COLO829 (cell line): ENCODE measurements around the gene RALGPS2.
"Not testable (repeated sequence)": the region's sequence is repeated elsewhere in the genome, so short reads cannot be mapped to it uniquely, and the experiment has no call there.

ENCODE experiments used
- DNase-seq: peaks from one replicate; pipeline ENCODE4 v3.0.0; 2012; ENCODE audit warnings: low spot score

Gene RALGPS2

GRCh38 chr1:178781533-178782330 lies 56.7 kb downstream of the RALGPS2 start:
- DNase-seq = no peak

- DNase-seq = no peak
These were observed 59.1 kb downstream of the RALGPS2 start for GRCh38 chr1:178784131-178784536.

DNA sequence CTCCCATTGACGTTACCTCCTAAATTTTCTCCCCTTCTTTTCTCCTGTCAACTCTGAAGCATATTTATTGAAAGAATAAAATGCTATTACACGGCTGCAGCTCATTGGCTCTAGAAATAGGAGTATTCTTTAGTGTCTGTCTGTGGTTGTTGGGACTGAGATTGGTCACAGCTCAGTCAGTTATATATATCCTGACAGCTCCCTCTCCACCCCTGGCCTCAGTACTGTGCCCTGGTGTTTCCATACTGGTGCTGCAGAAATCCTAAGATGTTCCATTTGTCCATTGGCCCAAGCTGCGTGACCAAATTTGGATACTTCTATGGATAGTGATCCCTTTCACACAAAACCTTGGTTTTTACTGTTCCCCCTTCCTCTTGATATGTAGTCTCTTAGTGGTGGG lies 67.3 kb downstream of the RALGPS2 start:
- DNase-seq = no peak

DNA sequence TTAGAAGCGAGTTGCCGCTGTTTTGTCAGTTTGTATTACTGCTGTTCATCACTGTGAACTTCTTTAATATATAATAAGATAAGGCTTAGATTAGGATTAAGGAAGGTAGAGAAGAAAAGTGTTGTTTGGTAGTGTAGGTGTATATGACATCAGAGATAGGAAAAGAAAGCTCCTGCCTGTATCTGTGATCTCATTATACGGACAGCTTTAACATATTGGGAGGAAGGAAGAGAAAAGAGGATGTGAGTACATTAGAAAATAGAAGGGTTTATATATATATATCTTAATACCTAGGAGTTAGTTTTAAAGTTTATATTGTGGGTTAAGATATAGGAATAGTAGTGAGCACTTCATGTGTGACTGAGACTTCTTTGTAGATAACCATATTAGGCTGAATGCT lies 71.0 kb downstream of the RALGPS2 start:
- DNase-seq = no peak

DNA sequence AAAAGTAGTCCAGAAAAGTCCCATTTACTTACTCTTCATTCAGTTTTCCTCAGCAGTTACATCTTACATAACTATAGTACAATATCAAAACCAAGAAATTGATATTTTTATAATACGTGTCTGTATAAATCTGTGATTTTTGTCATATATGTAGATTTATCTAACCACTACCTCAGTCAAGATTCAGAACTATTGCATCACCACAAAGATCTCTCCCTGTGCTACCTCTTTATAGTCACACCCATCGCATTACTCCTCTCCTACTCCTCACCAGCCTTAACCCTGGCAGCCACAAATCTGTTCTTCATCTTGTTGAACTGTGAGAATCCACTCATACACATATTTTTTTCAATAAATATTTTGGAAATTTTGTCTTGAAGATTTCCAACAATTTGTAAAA lies 72.5 kb downstream of the RALGPS2 start:
- DNase-seq = no peak

DNA sequence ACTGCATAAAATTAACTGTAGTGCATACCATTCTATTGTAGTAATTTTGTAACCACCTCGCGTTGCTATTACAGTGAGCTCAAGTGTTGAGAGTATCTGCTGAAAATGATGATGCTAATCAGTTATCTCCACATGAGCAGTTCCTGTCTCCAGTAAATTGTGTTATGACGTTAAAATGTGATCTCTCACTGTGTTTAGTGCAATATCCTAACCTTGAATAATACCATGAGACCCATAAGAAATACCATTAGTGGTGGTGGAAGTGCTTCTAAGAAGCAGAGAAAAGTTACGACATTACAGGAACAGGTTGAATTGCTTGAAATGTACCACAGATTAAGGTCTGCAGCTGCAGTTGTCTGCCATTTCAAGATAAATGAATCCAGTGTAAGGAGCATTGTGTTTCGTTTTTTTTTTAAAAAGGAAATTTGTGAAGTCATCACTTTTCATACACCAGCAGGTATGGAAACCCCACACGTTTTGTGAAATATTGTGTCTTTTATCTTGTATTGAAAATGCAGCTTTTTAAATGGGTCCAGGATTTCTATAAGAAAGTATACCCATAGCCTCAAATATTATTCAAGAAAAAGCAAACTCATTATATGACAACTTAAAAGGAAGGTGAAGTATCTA lies 73.3 kb downstream of the RALGPS2 start:
- no peak for DNase-seq

DNA sequence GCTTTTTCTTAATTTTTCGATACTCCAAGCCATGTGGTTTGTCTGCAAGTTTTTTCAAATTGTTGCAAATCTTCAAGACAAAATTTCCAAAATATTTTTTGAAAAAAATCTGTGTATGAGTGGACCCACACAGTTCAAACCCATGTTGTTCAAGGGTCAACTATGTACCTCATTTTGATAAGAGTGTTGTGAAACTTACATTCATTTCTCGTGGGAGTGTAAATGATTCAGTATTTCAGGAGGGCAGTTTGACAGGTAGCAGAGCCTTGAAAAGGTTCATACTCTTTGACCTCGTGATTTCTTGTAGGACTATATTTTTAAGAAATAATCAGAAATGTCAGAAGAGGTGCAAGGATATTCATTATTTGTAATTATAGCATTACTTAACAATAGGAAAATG lies 77.8 kb downstream of the RALGPS2 start:
- DNase-seq = no peak

- DNase-seq = no peak
These were observed 81.7 kb downstream of the RALGPS2 start for GRCh38 chr1:178806665-178807300.

DNA sequence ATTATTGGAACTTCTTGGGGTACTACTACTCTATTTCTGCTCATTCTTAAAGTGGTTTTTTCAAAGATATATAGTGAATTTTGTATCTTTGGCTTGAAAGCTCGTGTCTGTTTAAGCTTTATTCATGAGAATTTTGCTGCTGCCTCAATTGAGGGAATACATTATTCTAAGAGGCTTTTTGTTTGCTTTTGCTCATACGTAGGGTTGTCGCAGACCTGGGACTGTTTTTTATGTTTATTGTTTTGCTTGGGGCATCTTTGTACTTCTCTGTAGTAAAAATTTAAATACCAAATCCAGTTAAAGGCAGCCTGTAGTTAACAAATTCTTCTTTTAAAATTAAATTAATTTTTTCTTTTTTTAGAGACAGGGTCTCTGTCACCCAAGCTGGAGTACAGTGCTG lies 83.5 kb downstream of the RALGPS2 start:
- DNase-seq = no peak

- DNase-seq = no peak
These were observed 85.5 kb downstream of the RALGPS2 start for GRCh38 chr1:178810585-178810984.

GRCh38 chr1:178818416-178818815 lies 93.4 kb downstream of the RALGPS2 start:
- DNase-seq = no peak

DNA sequence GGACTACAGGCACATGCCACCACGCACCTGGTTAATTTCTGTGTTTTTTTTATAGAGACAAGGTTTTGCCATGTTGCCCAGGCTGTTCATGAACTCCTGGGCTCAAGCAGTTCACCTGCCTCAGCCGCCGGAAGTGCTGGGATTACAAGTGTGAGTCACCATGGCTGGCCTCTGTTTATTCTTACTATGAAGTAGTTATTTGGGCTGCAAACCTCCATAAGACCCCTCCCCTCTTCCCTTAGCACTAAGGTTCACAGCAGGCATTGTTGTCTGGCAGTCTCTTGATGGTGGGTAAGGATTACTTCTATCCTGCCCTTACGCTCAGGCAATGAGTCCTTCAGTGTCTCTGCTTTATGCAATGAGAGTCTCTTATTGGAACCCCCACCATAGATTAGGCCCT lies 94.1 kb downstream of the RALGPS2 start:
- DNase-seq = no peak

DNA sequence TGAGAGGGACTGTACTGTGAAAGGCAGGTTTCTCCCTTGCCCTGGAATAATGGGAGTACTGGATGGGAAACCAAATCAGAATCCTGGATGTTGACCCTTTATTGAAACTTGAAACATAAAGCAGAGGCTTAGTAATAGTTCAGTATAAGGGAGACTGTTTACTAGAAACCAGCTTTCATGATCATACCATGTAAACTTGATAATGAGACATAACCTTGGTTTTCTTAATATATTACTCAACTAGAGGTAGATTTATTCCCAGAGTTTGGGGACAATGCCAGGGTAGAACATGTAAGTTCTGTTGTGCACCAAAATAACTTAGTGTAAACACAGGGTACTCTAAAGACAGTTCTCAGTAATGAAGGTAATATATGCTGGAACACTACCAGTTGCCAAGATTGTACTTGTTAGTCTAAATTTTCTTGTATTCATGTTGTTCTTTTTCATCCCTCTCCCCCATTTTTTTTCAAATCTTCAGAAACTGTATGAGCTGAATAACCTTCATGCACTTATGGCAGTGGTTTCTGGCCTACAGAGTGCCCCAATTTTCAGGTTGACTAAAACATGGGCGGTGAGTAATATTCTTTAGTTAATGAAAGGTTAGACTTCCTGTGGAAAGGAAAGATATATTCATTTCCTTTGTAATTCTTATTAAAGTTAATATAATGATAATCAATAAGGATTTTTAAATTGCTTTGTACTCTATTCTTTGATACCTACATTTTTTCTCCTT lies 96.3 kb downstream of the RALGPS2 start:
- DNase-seq = no peak

DNA sequence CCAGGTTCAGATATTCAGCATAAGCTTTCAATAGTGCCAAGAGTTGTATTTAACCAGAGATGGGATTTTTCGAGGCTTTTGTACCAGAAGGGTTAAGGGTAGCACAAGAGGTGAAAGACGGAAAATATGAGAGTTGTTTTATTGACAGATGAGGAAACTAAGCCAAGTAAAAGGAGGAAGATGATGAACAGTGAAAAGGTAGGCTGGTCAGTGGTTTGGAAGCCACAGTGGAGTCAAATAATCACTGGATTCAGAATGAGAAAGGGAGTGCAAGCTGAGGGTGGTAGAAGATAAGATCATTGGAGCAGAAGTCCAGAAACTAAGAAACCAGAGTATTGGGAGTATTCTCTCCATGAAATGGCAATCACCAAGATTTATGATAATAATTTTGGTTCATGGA lies 100.1 kb downstream of the RALGPS2 start:
- DNase-seq = no peak

GRCh38 chr1:178844436-178844835 lies 119.4 kb downstream of the RALGPS2 start:
- DNase-seq = no peak

DNA sequence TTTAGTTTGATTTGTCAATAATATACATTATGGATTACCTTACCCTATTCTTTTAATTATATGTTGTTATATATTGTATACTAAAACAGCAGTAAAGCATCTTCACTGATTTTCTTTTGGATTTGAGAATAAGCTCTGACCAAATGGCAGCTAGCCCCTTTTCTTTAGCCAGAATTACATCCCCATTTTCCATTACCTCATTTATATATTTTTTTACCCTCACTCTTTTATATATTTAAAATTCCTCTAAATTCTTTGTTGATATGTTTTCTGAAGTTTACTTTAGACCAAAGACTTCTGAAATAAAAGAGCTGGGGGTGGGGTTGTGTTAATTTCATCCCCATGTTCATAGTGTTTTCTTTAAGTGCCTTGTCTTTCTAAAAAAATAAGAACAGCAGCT lies 121.3 kb downstream of the RALGPS2 start:
- DNase-seq = no peak

DNA sequence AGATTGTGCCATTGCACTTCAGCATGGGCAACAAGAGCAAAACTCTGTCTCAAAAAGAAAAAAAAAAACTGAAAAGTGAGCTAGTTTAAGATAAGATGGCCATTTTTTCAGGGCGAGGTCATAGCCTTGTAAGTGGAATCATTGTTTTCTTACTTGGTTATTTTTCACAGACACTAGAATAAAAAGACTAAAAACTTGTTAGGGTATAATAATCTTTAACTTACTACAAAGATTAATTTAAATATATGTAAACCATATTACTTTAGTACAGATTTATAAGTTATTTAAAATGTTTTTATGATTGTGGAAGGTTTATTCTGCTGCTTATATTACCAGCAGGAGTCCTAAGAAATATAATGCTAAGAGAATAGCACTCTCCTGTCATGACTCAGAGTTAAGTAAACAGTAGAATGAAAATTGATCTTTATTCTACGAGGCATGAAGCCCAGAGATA lies 122.4 kb downstream of the RALGPS2 start:
- DNase-seq = no peak

- DNase-seq = not testable (repeated sequence)
These were observed 122.9 kb downstream of the RALGPS2 start for GRCh38 chr1:178847919-178848318.

DNA sequence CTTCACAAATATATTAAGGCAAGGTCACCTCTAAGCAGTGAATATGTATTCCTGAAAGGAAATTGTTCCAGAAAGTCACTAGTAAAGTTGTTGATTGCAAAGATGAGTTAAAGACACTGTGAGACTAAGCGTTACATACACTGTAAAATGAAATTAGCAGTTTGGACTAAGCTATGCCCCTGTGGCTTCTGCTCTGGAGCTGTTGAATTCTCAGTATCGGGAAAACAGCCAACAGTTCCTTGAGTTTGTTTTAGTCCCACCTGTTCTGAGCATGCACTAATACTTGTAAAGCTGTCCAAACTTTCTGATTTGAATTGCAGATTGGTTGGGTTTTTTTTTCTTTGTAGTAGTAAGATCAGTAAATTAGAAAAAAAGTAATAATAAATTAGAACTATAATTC lies 124.9 kb downstream of the RALGPS2 start:
- DNase-seq = no peak

- no peak for DNase-seq
These were observed 132.1 kb downstream of the RALGPS2 start for GRCh38 chr1:178857126-178857525.

DNA sequence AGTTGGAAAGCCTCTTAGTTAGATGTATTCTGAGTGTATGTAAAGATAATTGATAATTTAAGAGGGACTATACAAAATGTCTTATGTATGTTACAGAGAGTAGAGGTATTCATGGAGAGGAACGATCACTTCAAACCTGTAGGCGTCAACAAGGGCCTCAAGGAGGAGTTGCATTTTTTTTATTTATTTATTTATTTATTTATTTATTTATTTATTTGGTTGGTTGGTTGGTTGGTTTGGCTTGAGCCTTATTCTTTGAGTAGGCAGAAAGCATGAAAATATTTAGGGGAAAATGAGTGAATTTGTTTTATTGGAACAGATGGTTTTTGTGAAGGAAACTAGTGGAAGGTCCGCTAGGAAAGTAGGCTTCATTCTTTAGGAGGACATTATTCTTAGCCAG lies 137.4 kb downstream of the RALGPS2 start:
- no peak for DNase-seq

DNA sequence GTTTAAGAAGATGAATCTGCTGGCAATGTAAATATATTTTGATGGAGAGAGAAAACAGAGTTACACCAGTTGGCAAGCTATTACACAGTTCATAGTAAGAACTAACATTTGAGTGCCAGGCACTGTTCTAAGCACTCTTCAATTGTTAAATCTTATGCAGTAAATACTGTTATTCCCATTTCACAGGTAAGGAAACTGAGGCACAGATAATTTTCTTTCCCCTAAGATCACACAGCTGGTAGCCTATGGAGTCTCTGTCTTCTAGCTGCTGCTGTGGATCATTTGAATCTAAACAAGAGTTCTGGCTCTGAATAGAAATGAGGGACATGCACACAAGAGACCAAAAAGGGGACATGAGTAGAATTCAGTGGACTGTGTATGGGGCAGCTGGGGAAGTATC lies 137.8 kb downstream of the RALGPS2 start:
- no peak for DNase-seq

DNA sequence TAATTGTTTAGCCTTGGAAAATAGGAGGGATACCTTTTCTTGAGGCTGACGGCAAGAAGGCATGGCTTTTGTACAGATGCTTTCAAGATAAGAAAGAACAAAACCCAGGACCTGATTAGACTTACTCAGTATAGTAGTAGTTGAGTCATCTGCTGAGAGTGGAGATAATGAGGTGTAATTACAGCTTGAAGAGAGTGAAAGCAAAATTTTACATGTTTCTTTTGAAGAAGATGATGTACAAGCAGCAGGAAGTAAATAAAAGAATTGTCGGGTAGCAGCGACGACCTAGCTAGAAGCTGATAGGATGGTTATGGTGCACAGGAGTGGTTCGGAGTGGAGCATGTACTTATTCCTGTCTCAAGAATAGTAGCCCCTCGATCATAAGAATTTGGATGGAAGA lies 139.3 kb downstream of the RALGPS2 start:
- DNase-seq = no peak
